ENCODE data around the gene TRAF5.
A peak's percentile ranks its signal among the peaks of the same experiment; 100 is the strongest.

The TRAF5 gene

GRCh38 chr1:211338224-211338620 lies 11.6 kb downstream of the TRAF5 start:
- Histone ChIP-seq H3K4me1 (ENCODE audit: insufficient read depth, insufficient read length) (peaks cover 9% of the 10 kb centered on the region), H3K36me3 (ENCODE audit: insufficient read depth, insufficient read length, low read length) (no peaks in the 10 kb centered on the region), H3K9ac (ENCODE audit: insufficient read length, low read depth) (no peak overlapping the region), H3K27me3 (ENCODE audit: insufficient read depth, insufficient read length) (no peaks in the 10 kb centered on the region), H3K9me3 (ENCODE audit: insufficient read depth, low read length) (no peaks in the 10 kb centered on the region), H3K4me3 (ENCODE audit: insufficient read length, low read depth) (no peak overlapping the region)
- TF ChIP-seq ZNF274 (IDR thresholded peaks at IDR 0.05; ENCODE audit: low read depth, low read length) (no peak), YY1 (IDR thresholded peaks at IDR 0.05; ENCODE audit: insufficient read depth, insufficient read length) (no peak), SUZ12 (IDR thresholded peaks at IDR 0.05; ENCODE audit: extremely low read depth, insufficient read depth, insufficient read length) (no peak)
- no peak for DNase-seq (ENCODE audit: low read depth, low spot score)

GRCh38 chr1:211339631-211340041 lies 13.0 kb downstream of the TRAF5 start:
- no peak for TF ChIP-seq ZNF274 (IDR thresholded peaks at IDR 0.05; ENCODE audit: low read depth, low read length)
- no peak for TF ChIP-seq SUZ12 (IDR thresholded peaks at IDR 0.05; ENCODE audit: extremely low read depth, insufficient read depth, insufficient read length)
- TF ChIP-seq YY1 (IDR thresholded peaks at IDR 0.05; ENCODE audit: insufficient read depth, insufficient read length), result no peak
- peaks cover 9% of the 10 kb centered on the region for H3K4me1 ChIP-seq (ENCODE audit: insufficient read depth, insufficient read length)

GRCh38 chr1:211340622-211341507 lies 14.2 kb downstream of the TRAF5 start:
- DNase-seq (ENCODE audit: low read depth, low spot score), result no peak
- TF ChIP-seq YY1 (IDR thresholded peaks at IDR 0.05; ENCODE audit: insufficient read depth, insufficient read length) (no peak), SUZ12 (IDR thresholded peaks at IDR 0.05; ENCODE audit: extremely low read depth, insufficient read depth, insufficient read length) (no peak), ZNF274 (IDR thresholded peaks at IDR 0.05; ENCODE audit: low read depth, low read length) (no peak)
- H3K36me3 ChIP-seq (ENCODE audit: insufficient read depth, insufficient read length, low read length), result no peaks in the 10 kb centered on the region
- H3K9me3 ChIP-seq (ENCODE audit: insufficient read depth, low read length), result no peaks in the 10 kb centered on the region
- no peaks in the 10 kb centered on the region for H3K27me3 ChIP-seq (ENCODE audit: insufficient read depth, insufficient read length)
- H3K9ac ChIP-seq (ENCODE audit: insufficient read length, low read depth), result no peak overlapping the region
- peaks cover 16% of the 10 kb centered on the region for H3K4me1 ChIP-seq (ENCODE audit: insufficient read depth, insufficient read length)
- no peak overlapping the region for H3K4me3 ChIP-seq (ENCODE audit: insufficient read length, low read depth)

More at GRCh38 chr1:211339631-211340041, 13.0 kb downstream of the TRAF5 start:
- no peaks in the 10 kb centered on the region for H3K36me3 ChIP-seq (ENCODE audit: insufficient read depth, insufficient read length, low read length)
- H3K27me3 ChIP-seq (ENCODE audit: insufficient read depth, insufficient read length), result no peaks in the 10 kb centered on the region
- no peak overlapping the region for H3K9ac ChIP-seq (ENCODE audit: insufficient read length, low read depth)
- H3K4me3 ChIP-seq (ENCODE audit: insufficient read length, low read depth), result no peak overlapping the region
- no peaks in the 10 kb centered on the region for H3K9me3 ChIP-seq (ENCODE audit: insufficient read depth, low read length)
- DNase-seq (ENCODE audit: low read depth, low spot score), result no peak

- no peaks in the 10 kb centered on the region for H3K9me3 ChIP-seq (ENCODE audit: insufficient read depth, low read length)
- no peaks in the 10 kb centered on the region for H3K36me3 ChIP-seq (ENCODE audit: insufficient read depth, insufficient read length, low read length)
- DNase-seq (ENCODE audit: low read depth, low spot score), result no peak
- TF ChIP-seq ZNF274 (IDR thresholded peaks at IDR 0.05; ENCODE audit: low read depth, low read length), result no peak
- no peak overlapping the region for H3K4me3 ChIP-seq (ENCODE audit: insufficient read length, low read depth)
- H3K27me3 ChIP-seq (ENCODE audit: insufficient read depth, insufficient read length), result no peaks in the 10 kb centered on the region
- H3K9ac ChIP-seq (ENCODE audit: insufficient read length, low read depth), result no peak overlapping the region
- peaks cover 20% of the 10 kb centered on the region for H3K4me1 ChIP-seq (ENCODE audit: insufficient read depth, insufficient read length)
Measured at GRCh38 chr1:211341999-211342398, 15.4 kb downstream of the TRAF5 start.

GRCh38 chr1:211343607-211344006 lies 17.0 kb downstream of the TRAF5 start:
- no peak for DNase-seq (ENCODE audit: low read depth, low spot score)
- H3K9ac ChIP-seq (ENCODE audit: insufficient read length, low read depth), result no peak overlapping the region
- no peak overlapping the region for H3K4me3 ChIP-seq (ENCODE audit: insufficient read length, low read depth)
- H3K36me3 ChIP-seq (ENCODE audit: insufficient read depth, insufficient read length, low read length), result peaks cover 6% of the 10 kb centered on the region
- H3K27me3 ChIP-seq (ENCODE audit: insufficient read depth, insufficient read length), result no peaks in the 10 kb centered on the region
- no peak for TF ChIP-seq SUZ12 (IDR thresholded peaks at IDR 0.05; ENCODE audit: extremely low read depth, insufficient read depth, insufficient read length)
- TF ChIP-seq ZNF274 (IDR thresholded peaks at IDR 0.05; ENCODE audit: low read depth, low read length), result no peak
- TF ChIP-seq YY1 (IDR thresholded peaks at IDR 0.05; ENCODE audit: insufficient read depth, insufficient read length), result no peak
- peaks cover 20% of the 10 kb centered on the region for H3K4me1 ChIP-seq (ENCODE audit: insufficient read depth, insufficient read length)
- no peaks in the 10 kb centered on the region for H3K9me3 ChIP-seq (ENCODE audit: insufficient read depth, low read length)

- no peaks in the 10 kb centered on the region for H3K27me3 ChIP-seq (ENCODE audit: insufficient read depth, insufficient read length)
- H3K9ac ChIP-seq (ENCODE audit: insufficient read length, low read depth), result no peak overlapping the region
- TF ChIP-seq ZNF274 (IDR thresholded peaks at IDR 0.05; ENCODE audit: low read depth, low read length) (no peak), YY1 (IDR thresholded peaks at IDR 0.05; ENCODE audit: insufficient read depth, insufficient read length) (no peak), SUZ12 (IDR thresholded peaks at IDR 0.05; ENCODE audit: extremely low read depth, insufficient read depth, insufficient read length) (no peak)
- peaks cover 6% of the 10 kb centered on the region for H3K36me3 ChIP-seq (ENCODE audit: insufficient read depth, insufficient read length, low read length)
- H3K9me3 ChIP-seq (ENCODE audit: insufficient read depth, low read length), result no peaks in the 10 kb centered on the region
- peaks cover 17% of the 10 kb centered on the region for H3K4me1 ChIP-seq (ENCODE audit: insufficient read depth, insufficient read length)
- H3K4me3 ChIP-seq (ENCODE audit: insufficient read length, low read depth), result no peak overlapping the region
- DNase-seq (ENCODE audit: low read depth, low spot score), result no peak
Measured at GRCh38 chr1:211344152-211344618, 17.6 kb downstream of the TRAF5 start.

- TF ChIP-seq YY1 (IDR thresholded peaks at IDR 0.05; ENCODE audit: insufficient read depth, insufficient read length) (no peak), SUZ12 (IDR thresholded peaks at IDR 0.05; ENCODE audit: extremely low read depth, insufficient read depth, insufficient read length) (no peak), ZNF274 (IDR thresholded peaks at IDR 0.05; ENCODE audit: low read depth, low read length) (no peak)
- peak; percentile 54 for DNase-seq (ENCODE audit: low read depth, low spot score)
Measured at GRCh38 chr1:211345719-211346118, 19.1 kb downstream of the TRAF5 start.

More at GRCh38 chr1:211345719-211346118, 19.1 kb downstream of the TRAF5 start:
- H3K9me3 ChIP-seq (ENCODE audit: insufficient read depth, low read length), result no peaks in the 10 kb centered on the region
- no peak overlapping the region for H3K9ac ChIP-seq (ENCODE audit: insufficient read length, low read depth)
- peaks cover 6% of the 10 kb centered on the region for H3K36me3 ChIP-seq (ENCODE audit: insufficient read depth, insufficient read length, low read length)
- peaks cover 13% of the 10 kb centered on the region for H3K4me1 ChIP-seq (ENCODE audit: insufficient read depth, insufficient read length)
- no peaks in the 10 kb centered on the region for H3K27me3 ChIP-seq (ENCODE audit: insufficient read depth, insufficient read length)
- no peak overlapping the region for H3K4me3 ChIP-seq (ENCODE audit: insufficient read length, low read depth)

Measured in NT2/D1 (cell line).